Stomach smooth muscle (tissue), 2 donors: ENCODE results near the gene AP2S1.
"Not testable (repeated sequence)": the region's sequence is repeated elsewhere in the genome, so short reads cannot be mapped to it uniquely, and the experiment has no call there.

ENCODE experiments used
- H3K27ac ChIP-seq: one replicate; pipeline ENCODE4 v1.7.0; 2013; ENCODE audit warnings: mild to moderate bottlenecking, low read length, inconsistent platforms
- H3K27me3 ChIP-seq, 2 donors: one replicate each; pipeline ENCODE4 v1.7.0; 2013; ENCODE audit warnings: low read length in 2 of 2; ENCODE audit not compliant: insufficient read depth in 2 of 2, control insufficient read depth in 1 of 2
- H3K36me3 ChIP-seq, 2 donors: one replicate each; pipeline ENCODE4 v1.7.0; 2013; ENCODE audit warnings: low read length in 2 of 2; ENCODE audit not compliant: control insufficient read depth in 2 of 2, insufficient read depth in 2 of 2
- H3K4me1 ChIP-seq: one replicate; pipeline ENCODE4 v1.7.0; 2013; ENCODE audit warnings: low read length; ENCODE audit not compliant: control insufficient read depth, insufficient read depth
- H3K4me3 ChIP-seq, 2 donors: one replicate each; pipeline ENCODE4 v1.7.0; 2013; ENCODE audit warnings: low read length in 2 of 2
- H3K9ac ChIP-seq, 2 donors: one replicate each; pipeline ENCODE4 v1.7.0; 2013; ENCODE audit warnings: low read length in 2 of 2, mild to moderate bottlenecking in 1 of 2
- H3K9me3 ChIP-seq, 2 donors: one replicate each; pipeline ENCODE4 v1.7.0; 2013; ENCODE audit warnings: low read length in 2 of 2; ENCODE audit not compliant: control insufficient read depth in 2 of 2
- donor health status: healthy.
- donor health status: Pancreatic carcinoma.

Gene AP2S1

DNA sequence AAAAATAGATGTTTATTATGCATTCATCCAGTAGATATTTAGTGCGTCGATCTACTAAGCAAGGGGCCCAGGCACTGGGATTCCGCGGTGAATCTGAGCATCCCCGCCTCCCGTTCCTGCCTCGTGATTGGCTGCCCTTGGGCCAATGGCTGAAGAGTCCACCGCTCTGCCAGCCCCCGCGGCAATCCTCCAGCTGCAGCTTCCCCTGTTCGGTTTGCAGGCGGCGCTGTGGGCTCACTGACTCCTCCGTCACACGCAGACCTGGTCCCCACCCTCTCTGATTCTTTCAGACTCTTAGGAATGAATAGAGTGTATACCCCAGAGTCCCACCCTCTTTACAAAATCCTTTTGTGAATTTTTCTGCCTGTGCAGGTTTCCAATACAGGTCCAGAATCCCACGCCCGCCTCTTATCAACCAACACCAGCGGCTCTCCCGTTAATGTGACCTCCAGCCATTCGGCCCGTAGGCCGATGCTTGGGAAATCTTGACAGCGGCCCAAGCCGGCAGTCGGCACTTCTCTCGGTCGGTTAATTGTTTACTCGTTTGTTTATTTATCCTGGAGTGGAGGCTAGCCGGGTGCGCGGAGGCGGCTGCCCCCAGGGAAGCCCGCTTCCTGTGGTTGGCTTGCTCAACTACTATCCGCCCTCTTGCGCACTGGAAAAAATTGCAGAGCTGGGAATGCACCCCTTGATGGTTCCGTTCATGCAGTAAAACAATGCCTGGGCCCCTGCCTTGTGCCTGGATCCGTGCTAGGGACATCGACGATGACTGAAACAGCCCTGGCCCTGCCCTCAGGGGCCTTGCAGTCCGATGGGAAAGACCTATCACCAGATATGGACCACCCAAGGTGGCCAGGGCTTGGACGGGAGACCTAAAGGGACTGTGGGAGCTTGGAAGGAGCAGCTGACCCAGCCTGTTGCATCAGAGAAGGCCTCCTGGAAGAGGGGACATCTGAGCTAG, 5.7 kb upstream of the AP2S1 start:
- Histone ChIP-seq H3K27ac (peak overlapping the region; percentile 74), H3K9ac (peak overlapping the region; percentile 36 to 60), H3K36me3 (no peaks in the 10 kb centered on the region), H3K9me3 (no peaks in the 10 kb centered on the region), H3K4me3 (peak overlapping the region; percentile 49 to 69), H3K4me1 (peaks cover 22% of the 10 kb centered on the region), H3K27me3 (no peaks in the 10 kb centered on the region)

DNA sequence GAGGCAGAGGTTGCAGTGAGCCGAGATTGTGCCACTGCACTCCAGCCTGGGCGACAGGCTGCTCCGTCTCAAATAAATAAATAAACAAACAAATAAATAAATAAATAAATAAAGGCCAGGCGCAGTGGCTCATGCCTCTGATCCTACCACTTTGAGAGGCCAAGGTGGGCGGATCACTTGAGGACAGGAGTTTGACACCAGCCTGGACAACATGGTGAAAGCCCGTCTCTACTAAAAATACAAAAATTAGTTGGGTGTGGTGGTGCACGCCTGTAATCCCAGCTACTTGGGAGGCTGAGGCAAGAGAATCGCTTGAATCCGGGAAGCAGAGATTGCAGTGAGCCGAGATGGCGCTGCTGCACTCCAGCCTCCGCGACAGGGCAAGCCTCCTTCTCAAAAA, 4.1 kb upstream of the AP2S1 start:
- H3K9me3 ChIP-seq, H3K27me3 ChIP-seq, H3K4me3 ChIP-seq, H3K27ac ChIP-seq, H3K9ac ChIP-seq, H3K36me3 ChIP-seq: not testable (repeated sequence)
- peaks cover 23% of the 10 kb centered on the region for H3K4me1 ChIP-seq

DNA sequence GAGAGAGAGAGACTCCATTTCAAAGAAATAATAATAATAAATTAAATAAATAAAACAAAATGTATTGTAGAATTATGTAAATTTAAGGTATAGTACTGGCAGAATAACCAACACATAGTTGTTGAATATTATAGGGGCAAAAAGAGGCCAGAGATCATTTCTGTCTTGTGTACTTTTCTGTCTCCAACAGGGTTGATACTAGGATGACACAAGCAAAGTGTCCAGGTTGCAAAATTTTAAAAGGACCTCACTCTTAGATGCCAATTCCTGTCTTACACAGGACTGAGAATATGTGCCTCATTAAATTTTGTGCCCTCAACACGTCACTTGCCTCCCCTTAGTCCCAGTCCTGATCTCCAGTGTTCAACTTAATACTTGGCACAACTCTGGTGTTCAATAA, 2.2 kb upstream of the AP2S1 start:
- H3K27ac ChIP-seq = no peak overlapping the region
- H3K36me3 ChIP-seq = no peaks in the 10 kb centered on the region
- no peaks in the 10 kb centered on the region for H3K9me3 ChIP-seq
- H3K9ac ChIP-seq = no peak overlapping the region
- H3K27me3 ChIP-seq = no peaks in the 10 kb centered on the region
- no peak overlapping the region for H3K4me3 ChIP-seq
- peaks cover 35% of the 10 kb centered on the region for H3K4me1 ChIP-seq

DNA sequence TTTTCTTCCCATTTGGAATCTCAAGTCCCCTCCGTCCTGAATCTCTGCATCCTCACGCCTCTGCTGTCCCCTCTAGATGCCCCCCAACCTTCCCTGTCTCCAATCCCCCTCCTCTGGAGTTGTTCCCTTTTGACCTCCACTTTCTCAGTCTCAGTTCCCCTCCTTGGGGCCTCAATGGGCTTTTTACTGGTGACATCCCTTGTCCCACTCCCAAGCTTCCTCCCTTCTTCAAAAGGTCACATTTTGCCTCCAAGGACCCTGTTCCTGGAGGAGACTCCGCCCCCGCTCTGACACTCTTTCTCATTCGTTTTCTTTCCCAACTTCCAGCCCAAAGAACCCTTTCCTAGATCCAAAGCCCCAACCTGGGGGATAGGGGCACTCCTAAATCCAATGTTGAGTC, 1.0 kb downstream of the AP2S1 start:
- H3K9ac ChIP-seq = peak overlapping the region; percentile 89 to 94
- peaks cover 28% of the 10 kb centered on the region for H3K4me1 ChIP-seq
- H3K27me3 ChIP-seq = no peaks in the 10 kb centered on the region
- peak overlapping the region; percentile 82 for H3K27ac ChIP-seq
- H3K36me3 ChIP-seq = peaks cover 0 to 1% of the 10 kb centered on the region in 2 donors
- peak overlapping the region; percentile 93 to 97 for H3K4me3 ChIP-seq
- no peaks in the 10 kb centered on the region for H3K9me3 ChIP-seq

DNA sequence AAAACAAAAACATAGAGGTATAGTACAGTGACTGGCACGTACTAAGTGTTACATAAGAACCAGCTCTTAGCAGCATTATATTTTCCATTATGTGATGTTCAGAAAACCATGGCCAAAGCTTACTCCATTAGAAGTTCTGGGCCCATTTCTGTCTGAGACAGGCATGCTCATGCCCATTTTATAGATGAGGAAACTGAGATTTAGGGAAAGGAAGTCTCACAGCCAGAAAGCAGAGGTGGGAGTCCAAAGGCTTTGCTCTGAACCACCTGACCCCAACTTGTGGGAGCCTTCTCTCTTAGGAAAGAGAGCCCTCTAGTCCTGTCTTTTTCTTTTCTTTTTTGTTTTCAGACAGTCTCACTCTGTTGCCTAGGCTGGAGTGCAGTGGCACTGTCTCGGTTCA, 2.3 kb downstream of the AP2S1 start:
- Histone ChIP-seq H3K27me3 (no peaks in the 10 kb centered on the region), H3K27ac (peak overlapping the region; percentile 50), H3K36me3 (peaks cover 7 to 9% of the 10 kb centered on the region in 2 donors), H3K4me3 (no peak overlapping the region), H3K9me3 (no peaks in the 10 kb centered on the region), H3K9ac (no peak overlapping the region), H3K4me1 (peaks cover 28% of the 10 kb centered on the region)

DNA sequence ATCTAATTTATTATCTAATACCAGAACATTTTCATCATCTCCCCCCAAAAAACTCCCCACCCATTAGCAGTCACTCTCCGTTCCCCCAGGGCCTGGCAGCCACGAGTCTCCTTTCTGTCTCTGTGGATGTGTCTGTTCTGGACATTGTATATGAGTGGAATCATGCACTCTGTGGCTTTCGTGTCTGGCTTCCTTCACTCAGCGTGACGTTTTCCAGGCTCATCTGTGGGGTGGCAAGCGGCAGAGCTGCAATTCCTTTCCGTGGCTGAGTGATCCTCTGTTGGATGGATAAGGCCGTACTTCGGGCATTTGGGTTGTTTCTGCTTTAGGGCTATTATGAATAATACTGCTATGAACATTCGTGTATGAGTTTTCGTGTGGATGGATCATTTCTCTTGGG, 3.1 kb downstream of the AP2S1 start:
- Histone ChIP-seq H3K9me3 (no peaks in the 10 kb centered on the region), H3K27me3 (no peaks in the 10 kb centered on the region), H3K36me3 (peaks cover 9 to 15% of the 10 kb centered on the region in 2 donors), H3K4me3 (no peak overlapping the region), H3K27ac (peak overlapping the region; percentile 50), H3K9ac (no peak overlapping the region), H3K4me1 (peaks cover 30% of the 10 kb centered on the region)

DNA sequence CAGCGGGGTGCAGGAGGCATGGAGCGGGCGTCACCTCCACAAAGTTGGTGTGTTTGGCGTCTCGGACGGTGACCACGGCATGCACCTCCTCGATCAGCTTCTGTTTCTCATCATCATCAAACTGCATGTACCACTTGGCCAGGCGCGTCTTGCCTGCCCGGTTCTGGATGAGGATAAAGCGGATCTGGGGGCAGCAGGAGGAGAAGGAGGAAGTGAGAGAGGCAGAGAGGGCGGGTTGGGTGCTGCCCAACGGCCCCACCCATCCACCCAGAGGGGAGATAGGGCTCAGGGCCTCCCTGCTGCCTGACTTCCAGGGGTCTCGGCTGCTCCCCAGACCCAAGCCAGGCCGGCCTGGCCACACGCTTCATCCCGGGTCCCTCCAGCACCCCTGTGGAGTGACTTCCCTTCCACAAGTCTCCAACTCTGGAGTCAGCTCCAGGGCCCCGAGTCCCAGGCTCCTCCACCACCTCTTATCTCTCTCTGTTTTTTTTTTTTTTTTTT, 4.6 kb downstream of the AP2S1 start:
- Histone ChIP-seq H3K4me3 (no peak overlapping the region), H3K27ac (no peak overlapping the region), H3K4me1 (peaks cover 44% of the 10 kb centered on the region), H3K27me3 (no peaks in the 10 kb centered on the region), H3K9ac (no peak overlapping the region), H3K9me3 (no peaks in the 10 kb centered on the region), H3K36me3 (peaks cover 9 to 20% of the 10 kb centered on the region in 2 donors)

DNA sequence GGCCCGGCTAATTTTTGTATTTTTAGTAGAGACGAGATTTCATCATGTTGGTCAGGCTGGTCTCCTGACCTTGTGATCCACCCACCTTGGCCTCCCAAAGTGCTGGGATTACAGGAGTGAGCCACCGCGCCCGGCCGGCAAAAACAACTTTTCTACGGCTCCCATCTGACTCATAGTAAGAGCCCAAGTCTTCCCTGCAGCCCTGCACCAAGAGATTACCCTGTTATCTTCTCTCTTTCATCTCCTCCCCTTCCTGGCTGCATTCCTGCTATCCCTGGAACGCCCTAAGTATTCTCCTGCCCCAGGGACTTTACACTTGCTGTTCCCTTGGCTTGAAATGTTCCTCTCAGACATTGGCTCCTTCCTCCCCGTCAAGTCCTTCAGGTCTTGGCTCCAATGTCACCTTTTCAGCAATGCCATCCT, 6.6 kb downstream of the AP2S1 start:
- peaks cover 9 to 28% of the 10 kb centered on the region in 2 donors for H3K36me3 ChIP-seq
- no peak overlapping the region for H3K4me3 ChIP-seq
- no peak overlapping the region for H3K9ac ChIP-seq
- H3K27ac ChIP-seq = no peak overlapping the region
- H3K27me3 ChIP-seq = no peaks in the 10 kb centered on the region
- H3K9me3 ChIP-seq = no peaks in the 10 kb centered on the region
- peaks cover 36% of the 10 kb centered on the region for H3K4me1 ChIP-seq

DNA sequence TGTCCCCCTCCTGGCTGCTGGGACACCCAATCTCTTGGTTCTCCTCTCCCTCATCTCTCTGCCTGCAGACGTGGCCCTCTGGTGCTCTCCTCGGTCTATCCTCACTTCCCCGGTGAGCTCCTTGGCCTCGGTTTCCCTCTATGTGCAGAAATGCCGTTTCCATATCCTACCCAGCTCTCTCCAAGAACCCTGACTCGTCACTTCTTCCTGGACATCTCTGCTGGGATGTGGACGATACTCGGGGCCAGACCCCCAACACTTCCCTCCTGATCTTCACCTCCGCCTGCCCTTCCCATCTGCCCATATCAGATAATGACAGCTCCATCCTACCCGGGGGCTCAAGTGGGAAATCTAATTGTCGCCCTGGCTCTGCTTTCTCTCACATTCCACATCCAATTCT, 7.9 kb downstream of the AP2S1 start:
- peaks cover 28% of the 10 kb centered on the region for H3K4me1 ChIP-seq
- H3K4me3 ChIP-seq = no peak overlapping the region
- H3K9me3 ChIP-seq = no peaks in the 10 kb centered on the region
- H3K27ac ChIP-seq = no peak overlapping the region
- H3K36me3 ChIP-seq = peaks cover 14 to 33% of the 10 kb centered on the region in 2 donors
- no peaks in the 10 kb centered on the region for H3K27me3 ChIP-seq
- no peak overlapping the region for H3K9ac ChIP-seq

DNA sequence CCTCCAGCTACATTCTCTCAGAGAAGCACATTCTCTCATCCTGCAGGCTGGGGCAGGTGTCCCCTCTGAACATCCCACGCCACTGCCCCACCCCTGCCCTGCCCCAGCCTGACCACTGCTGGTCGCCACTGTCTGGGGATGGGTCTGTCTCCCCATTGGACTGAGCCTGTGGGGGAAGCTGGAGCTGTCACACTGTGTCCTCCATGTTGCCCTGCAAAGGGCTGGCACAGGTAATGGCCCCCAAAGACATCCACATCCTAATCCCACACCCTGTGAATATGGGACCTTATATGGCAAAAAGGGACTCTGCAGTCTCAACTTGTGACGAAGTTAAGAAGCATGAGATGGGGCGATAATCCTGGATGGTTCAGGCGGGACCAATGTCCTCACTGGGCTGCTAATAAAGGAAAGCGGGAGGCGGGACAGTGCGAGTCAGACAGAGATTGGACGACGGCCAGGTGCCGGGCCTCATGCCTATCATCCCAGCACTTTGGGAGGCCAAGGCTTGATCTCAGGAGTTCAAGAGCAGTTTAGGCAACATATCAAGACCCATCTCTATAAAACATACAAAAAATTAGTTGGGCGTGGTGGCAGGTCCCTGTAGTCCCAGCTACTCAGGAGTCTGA, 9.1 kb downstream of the AP2S1 start:
- no peaks in the 10 kb centered on the region for H3K9me3 ChIP-seq
- H3K9ac ChIP-seq = no peak overlapping the region
- H3K4me1 ChIP-seq = peaks cover 23% of the 10 kb centered on the region
- peaks cover 14 to 35% of the 10 kb centered on the region in 2 donors for H3K36me3 ChIP-seq
- H3K27ac ChIP-seq = peak overlapping the region; percentile 69
- H3K4me3 ChIP-seq = no peak overlapping the region
- no peaks in the 10 kb centered on the region for H3K27me3 ChIP-seq
